Bronchus fibroblast of lung (primary cell): ENCODE data around the gene CTAGE6. TPM values are rescaled to one million over a fixed set of nuclear protein-coding genes. Genes with fewer than 3 reads are reported as not detected.

ENCODE experiments used
- total RNA-seq: library from RNA; depleted of rRNA; stranded (reverse); fragments of >200 nt; gene quantifications from 2 replicates; pipeline ENCODE4 v1.2.3, GENCODE V29; 2015

Gene CTAGE6
- not detected in 2 replicates for total RNA-seq

GRCh38 chr7:143757596-143757995 lies at the start of gene CTAGE6:
TSS of gene CTAGE6 (minus strand) at chr7:143757696. CDS start at chr7:143757658, 38 bp downstream.

Other genes starting within 250 kb of the CTAGE6 start
- not detected in 2 replicates for gene CTAGE15, start 185.9 kb downstream of the CTAGE6 start, total RNA-seq
- 1.5 and 1.8 TPM in 2 replicates for gene TCAF2, start 136.7 kb downstream of the CTAGE6 start, total RNA-seq
- 35.7 and 47.6 TPM in 2 replicates for gene TCAF1, start 144.5 kb upstream of the CTAGE6 start, total RNA-seq
- not detected in 2 replicates for gene OR2F2, start 177.5 kb upstream of the CTAGE6 start, total RNA-seq
- not detected in 2 replicates for gene OR2F1, start 197.1 kb upstream of the CTAGE6 start, total RNA-seq
- not detected in 2 replicates for gene OR6B1, start 242.6 kb upstream of the CTAGE6 start, total RNA-seq